Femur (tissue), 1 donor: ENCODE measurements around the gene RAB7B.

ENCODE experiments used
- DNase-seq: peaks from one replicate; pipeline ENCODE4 v3.0.0-alpha.2; 2017

RAB7B gene

DNA sequence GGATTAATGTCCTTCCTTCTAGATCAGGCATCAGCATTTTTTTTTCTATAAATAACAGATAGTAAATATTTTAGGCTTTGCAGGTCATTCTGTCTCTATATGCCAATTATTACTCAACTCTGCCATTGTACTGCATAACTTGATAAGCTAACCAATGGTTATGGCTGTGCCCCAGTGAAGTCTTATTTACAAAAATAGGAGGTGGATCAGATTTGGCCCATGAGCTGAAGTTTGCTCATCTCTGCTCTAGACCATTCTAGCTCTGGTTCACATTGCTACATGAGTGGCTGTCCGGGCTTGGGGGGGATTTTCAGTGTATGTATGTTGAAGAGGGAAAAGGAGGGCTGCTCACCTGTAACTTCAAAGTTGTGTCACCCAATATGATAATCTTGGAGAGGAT is 10.1 kb downstream of the RAB7B start:
- DNase-seq: no peak

DNA sequence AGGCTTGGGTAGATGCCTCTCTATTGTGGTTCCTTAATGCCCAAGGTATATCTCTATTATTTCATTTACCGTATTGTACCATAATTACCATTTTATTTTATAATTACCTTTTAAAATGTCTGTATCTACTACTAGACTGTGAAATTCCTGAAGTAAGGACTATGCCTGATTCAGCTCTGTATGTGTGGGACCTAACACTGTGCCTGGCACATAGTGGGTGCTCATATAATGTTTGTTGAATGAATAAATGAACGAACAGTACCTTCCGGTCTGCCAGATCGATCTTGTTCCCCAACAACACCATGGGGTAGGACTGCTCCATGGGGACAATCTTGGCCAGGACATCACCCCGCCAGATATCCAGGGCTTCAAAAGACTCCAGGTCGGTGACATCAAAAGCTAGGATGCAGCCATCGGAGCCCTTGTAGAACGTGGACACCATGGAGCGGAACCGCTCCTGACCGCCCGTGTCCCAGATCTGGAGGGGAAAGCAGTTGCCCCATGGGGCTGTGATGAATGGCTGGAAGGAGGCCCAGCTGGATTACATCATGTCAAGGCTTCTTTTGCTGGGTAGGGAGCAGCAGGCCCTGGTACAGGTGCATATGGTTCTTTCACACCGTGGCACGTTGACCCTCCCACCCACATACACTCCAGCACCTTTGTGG is 10.8 kb downstream of the RAB7B start:
- peak; percentile 9 for DNase-seq

DNA sequence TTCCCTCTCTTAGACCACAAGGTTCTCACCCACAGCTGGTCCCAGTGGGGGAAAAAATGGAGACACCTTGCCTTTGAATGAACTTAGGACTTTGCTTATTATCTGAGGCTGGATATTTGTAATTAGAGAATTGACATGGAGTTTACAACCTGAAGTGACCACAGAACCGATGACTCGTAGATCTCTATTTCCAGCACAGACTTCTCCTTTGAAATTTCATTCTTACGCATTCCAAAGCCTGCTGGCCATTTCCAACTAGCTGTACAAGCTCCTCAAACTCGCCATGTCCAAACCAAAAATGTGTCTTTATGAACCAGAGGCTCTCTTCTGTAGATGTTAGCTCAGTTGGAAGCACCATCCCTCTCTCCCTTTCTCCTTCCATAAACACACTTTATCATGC is 12.0 kb downstream of the RAB7B start:
- DNase-seq: no peak

DNA sequence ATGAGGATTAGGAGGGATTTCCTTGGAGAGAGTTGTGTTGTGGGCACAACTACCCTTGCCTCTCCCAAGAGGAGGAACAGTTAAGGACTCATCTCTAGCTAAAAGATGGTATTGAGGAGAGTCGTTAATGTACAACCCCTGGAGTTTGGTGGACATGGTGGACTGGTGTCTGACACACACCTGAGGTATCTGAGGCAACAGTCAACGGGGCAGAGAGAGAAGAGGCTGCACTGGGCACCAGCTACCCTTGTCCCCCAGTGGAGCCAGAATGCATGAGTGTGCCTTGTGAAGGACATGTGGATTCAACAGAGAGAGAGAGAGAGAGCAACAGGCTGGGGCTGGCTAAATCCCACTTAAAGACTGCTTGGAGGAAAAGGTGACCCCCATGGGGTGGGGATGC is 13.0 kb downstream of the RAB7B start:
- DNase-seq: no peak

DNA sequence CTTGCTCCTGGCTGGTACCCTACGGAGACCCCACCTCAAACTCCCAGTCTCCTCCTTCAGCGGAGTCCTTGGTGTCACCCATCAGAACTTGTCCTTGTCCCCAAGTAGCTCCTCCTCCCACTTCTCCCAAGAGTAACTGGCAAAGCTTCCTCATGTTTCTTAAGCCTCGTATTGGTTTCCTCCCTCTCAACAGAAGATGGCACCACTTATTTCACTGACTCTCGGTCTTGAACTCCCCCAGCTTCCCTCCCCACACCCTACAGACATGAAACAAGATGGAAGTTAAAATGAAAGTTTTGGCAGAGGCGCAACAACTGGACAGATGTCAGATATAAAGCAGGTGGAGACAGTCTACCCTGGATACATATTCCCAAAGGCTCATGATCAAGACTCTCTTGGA is 13.4 kb downstream of the RAB7B start:
- no peak for DNase-seq

DNA sequence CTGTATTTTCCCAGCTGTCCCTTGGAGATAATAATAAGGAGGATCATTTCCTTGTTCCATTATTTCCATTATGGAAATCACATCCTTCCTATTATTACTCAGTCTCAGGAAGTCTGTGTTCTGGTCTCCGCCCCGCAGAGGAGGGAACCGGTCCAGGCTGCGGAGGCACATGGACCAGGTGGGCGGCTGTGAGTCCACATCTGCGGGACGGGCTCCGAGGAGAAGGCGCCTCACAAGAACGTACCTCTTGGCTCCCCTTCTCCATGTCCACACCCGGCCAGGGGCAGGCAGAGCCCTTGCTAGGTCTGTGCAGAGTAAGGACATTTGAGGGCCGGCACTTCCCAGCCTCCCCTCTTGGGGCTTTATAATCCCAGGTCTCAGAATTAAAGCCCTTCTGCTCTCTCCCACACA is 14.6 kb downstream of the RAB7B start:
- DNase-seq: peak; percentile 48

DNA sequence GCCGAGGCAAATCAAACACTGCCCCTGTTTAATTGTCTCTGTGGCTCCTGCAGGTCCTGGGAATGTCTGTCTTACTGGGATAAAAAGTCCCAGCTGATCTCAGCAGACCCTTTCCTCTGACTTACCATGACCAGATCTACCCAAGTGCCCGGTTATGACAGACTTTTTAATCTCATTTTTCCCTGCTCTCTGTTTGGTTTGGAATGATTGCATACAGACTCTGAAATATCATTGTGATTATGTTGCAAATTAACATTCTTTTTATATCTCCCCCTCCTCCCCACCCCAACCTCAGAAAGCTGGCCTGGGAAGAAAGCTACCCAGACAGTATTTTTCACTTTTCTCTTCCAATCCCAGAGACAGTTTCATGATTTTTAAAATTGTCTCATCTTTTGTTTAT is 16.3 kb downstream of the RAB7B start:
- no peak for DNase-seq

DNA sequence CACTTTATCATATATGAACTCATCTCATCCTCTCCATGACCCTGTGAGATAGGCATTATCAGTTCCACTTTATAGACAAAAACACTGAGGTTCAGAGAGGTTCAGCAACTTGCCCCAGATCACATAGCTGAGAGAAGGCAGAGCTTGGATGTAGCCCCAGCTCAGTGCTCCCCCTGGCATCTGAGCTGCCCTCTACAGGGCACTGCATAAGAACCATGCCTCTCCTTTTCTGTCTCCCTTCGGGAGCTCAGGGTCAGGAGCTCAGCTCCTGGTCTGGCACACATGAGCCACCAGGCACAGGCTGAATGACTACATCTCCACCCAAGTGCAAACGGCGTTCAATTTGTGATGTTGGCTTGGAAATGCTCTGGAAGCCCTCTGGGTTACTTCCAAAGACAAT is 16.9 kb downstream of the RAB7B start:
- DNase-seq: peak; percentile 11

DNA sequence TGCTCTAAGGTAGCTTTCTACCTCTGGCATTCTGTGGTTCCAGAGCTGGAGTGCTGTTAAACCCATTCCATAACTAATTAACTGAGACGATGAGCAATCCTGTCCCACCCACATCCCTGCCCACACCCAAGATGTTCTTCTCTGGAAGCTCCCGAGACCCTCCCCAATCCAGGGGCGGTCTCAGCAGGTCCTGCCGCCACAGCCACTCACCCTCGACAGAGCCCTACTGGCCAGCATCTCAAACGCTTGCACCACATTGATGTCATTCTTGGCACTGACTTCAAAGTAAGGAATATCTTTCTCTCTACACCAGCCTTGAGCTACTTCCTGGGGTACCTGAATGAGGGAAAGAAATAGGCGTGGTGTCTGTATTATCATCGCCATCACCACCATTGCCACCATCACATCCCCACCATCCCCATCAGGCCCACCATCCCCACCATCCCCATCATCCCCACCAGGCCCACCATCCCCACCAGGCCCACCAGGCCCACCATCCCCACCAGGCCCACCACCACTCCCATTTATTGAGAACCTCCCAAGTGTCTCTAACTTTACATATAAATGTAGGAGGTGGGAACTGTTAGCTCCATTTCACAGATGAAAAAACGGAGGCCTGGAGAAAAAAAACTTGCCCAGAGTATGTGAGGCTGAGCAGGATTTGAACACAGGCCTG is 17.7 kb downstream of the RAB7B start:
- peak; percentile 7 for DNase-seq

DNA sequence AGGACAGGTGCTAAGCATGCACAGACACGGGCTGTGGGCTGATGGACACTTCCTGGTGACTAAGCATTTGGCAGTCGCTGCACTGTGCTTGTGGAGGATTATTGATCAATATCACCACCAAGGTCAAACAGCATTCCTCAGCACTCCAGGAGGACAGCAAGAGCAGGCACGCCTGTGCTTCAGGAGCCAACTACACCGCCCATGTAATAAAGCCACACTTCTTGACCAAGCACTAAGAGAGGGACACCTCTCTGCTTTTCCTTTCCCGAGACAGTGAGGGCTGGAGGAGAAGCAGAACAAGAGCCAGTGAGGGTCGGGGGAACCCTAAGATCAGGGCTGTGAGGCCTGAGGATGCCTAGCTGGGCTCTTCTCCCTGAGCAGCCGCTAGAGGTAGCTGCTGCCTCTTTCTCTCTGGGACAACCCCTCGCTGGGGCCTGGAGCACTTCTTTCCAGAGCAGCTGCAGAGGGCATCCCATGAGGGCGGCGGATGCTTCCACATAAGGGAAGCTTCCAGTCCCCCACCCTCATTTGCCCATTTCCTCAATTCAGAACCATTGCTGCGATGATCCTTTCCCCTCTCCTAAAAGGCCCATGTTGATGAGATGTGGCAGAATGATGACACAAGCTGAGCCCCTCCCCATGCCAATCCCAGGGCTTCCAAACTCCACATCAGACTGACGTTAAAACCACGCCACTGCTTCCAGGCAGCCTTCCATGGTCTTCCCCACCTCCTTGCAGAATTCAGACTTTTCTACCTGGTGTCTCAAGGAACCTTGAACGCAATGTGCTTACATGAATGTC is 19.1 kb downstream of the RAB7B start:
- peak; percentile 86 for DNase-seq

DNA sequence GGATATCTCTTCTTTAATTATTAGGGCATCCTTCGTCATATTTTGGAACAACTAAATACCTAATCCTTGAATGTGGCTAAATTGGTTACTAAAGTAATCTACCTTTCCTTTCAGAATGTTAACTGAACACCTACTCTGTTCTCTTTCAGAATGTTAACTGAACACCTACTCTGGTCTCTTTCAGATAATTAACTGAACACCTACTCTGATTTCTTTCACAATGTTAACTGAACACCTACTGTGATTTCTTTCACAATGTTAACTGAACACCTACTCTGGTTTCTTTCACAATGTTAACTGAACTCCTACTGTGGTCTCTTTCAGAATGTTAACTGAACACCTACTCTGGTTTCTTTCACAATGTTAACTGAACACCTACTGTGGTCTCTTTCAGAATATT is 21.9 kb downstream of the RAB7B start:
- no peak for DNase-seq

DNA sequence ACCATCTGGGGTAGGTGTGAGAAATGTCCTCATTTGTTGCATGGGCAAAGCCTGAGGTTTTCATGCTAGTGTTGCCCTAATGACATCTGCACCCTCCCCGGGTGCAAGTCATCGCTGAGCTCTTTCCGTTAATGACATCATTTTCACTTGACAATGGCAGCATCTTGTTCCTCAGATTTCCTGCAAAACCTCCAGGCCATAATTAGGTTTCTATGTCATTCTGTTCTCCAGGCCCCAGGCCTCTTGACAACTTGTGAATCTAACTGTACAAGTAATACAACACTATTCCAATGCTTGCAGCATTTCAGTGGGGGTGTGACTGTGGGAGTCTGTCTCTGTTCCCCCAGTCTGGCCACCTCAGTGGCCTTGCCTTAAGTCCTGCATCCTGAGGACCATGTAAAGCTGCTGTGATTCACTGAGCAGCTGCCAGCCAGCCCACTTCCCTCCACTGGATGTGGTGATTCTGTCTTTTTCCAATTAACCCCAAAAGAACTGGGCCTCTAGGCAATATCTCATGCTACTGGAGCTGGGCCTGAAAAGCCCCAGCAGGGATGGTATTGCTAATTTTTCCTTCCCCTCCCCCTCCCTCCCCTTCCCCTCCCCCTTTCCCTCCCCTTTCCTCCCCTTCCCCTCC is 22.8 kb downstream of the RAB7B start:
- peak; percentile 13 for DNase-seq

DNA sequence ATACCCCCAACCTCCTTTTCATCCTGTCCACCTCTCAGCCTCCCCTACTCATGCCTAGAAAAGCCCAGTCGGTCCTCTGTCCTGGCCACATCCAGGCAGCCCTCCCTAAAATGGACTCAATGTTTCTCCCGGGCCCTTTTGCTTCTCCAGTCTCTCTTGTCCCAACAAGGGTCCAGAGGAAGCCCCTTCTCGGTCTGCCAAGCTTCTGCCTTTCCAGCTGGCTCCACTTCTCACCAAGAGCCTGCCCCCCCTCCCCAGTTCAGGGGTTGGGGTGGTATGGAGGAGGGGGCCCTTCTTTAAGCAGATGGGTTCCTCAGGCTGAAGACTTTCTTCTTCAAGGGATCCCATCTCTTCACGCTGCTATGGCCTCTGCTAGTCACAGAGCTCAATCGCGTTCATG is 23.9 kb downstream of the RAB7B start:
- peak; percentile 9 for DNase-seq

DNA sequence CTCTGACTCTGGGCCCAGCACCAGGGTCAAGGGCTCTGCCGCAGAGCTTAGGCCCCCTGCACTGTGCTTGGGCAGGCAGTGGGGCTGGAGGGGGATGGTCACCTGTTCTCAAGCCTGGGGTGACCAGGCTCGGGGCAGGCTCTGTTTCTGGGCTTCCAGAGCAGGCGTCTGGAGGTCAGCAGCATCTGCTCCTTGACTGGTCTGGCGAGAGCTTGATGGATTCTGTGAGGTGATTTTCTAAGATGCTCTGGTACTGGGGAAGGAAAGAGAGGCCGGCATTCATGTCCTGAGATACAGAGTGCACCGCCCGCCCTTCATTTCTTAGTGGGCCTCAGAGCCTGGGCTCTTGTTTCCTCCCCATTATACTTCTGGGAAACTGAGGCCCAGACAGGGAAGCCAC is 24.5 kb downstream of the RAB7B start:
- no peak for DNase-seq

DNA sequence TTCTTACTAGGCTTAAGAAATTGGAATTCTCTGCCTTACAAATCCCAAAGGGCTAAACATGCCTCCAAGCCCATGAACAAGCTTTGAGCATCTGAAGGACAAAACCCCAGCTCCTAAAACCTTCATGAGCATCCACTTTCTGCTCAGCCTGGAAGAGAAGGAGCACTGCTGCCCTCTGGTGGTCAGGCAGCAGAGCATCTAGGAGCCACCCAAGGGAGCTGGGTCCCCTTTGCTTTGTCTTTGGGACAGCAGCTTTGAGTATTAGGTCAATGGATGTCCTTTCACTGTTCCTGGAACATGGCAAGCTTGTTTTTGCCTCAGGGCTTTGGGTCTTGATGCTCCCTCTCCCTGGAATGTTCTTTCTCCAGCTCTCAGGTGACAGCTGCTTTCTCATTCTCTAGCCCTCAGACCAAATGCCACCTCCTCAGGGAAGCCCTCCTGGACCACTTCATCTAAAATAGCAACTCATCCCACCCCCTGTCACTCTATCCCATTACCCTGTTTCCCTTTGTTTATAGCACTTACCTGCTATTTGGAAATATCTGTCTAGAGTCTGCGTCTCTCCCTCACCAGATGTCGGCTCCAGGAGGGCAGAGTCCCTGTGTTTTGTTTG is 25.7 kb downstream of the RAB7B start:
- DNase-seq: peak; percentile 86

DNA sequence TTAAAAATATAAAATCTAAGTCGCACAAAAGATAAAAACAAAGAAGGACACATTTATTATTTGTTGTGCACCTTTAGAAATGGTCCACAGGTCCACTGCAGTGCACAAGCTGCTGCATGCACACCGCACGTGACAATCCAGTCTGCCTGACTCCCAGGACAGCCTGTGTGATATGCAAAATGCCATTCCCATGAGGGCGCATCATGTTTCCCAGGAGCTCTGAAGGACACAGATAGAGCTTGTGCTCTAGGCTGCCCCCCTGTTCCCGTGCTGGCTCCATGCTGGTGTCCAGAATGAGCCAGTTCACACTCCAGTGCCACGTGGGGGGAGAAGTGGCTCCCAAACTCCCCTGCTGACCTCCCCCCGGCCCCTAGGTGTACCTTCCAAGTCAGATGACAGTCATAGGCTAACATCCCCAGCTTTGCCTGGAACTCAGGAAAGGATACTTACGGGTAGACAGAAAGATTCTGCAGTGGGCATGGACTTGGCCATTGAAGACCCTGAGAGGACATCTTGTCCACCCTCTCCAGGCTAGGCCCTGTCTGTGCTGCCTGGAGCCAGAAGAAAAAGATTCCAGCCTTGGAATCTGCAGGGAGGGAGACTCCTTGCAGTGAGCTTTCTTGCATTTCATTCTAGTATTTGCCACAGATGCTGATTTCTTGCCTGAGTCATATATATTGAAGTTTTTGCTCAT is 26.3 kb downstream of the RAB7B start:
- no peak for DNase-seq

DNA sequence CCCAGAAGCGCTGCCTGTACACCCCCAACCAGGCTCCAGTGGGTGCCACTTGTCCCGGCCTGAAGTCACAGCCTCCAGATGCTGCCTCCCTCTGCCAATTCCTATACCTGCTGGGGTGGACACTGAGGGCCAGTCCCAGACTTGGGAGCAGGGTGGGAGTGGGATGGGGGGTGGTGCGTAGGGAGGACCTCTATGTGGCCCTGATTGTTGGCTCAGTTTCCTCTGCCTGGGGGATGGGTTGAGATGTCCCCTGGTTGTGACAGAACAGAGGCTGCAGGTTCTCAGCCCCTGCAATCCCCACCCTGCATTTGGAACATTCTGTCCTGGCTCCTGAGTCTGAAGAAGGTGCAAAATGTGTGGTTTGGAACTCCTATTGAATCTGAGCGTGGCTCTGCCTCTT is 27.2 kb downstream of the RAB7B start:
- DNase-seq: no peak

DNA sequence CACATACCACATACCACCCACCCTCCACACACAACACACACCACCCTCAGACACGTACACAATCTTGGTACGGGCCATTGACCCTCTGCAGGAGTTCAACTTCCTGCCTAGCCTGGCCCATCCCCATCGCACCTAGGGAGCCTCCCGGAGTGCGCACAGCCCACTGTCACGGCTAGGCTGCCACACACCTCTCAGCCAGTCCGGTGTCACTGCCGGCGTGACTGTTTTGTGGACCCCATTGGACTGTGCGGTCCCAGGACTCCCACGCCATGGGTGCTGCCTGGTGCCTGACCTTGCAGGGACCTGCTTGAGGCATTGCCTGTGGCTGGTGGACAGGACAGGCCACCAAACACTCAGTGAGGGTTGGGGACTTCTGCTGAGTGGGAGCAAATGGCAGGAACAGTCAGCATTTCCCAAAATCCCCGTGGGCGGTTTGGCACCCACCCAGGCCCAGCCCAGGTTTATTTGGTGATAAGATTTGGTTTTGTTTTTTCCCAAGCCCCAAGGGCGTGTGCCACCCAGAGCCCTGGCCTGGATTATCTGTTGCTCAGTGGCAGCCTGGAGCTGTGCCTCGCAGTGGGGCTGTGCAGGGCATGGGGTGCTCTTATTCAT is 27.7 kb downstream of the RAB7B start:
- DNase-seq: no peak

DNA sequence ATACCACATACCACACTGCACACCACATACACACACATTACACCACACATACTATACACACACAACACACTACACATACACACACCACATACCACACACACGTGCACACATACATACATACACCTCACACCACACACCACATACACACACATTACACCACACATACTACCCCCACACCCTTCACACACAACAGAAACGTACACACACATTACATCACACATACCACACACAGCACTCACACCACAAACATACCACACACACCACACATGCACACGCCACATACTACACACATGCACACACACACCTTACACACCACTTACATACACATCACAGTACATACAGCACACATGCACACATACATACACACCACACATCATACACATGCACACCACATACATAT is 28.5 kb downstream of the RAB7B start:
- DNase-seq: no peak

DNA sequence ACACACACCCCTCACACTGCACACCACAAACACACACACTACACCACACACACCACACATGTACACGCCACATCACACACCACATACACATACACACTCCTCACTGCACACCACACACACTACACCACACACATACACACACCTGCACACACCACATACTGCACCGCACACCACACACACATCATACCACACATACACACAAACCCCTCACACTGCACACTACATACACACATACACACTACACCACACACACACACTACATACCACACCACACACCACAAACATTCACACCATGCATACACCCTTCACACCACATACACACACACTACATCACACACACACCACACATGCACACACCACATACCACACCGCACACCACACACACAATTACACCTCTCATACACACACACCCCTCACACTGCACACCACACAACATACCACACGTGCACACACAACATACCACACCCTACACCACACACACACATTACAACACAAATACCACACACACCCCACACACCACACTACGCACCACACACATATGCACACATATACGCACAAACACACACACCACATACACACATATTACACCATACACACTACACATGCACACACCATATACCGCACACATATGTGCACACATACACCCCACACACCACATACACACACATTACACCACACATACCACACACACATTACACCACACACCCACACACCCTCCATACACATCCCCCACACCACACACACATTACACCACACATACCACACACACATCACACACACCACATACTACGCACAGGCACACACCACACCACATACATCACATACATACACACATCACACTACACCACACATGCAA is 29.6 kb downstream of the RAB7B start:
- DNase-seq: no peak
